GM18861 (cell line): Measurements from ENCODE around the gene PRR20A.
"Not testable (repeated sequence)": the region's sequence is repeated elsewhere in the genome, so short reads cannot be mapped to it uniquely, and the experiment has no call there.

Experiments used
- ATAC-seq: cut with Tn5 transposase; IDR thresholded peaks from one replicate; pipeline ENCODE4 v1.9.1; 2021; ENCODE audit not compliant: unreplicated experiment

PRR20A gene

DNA sequence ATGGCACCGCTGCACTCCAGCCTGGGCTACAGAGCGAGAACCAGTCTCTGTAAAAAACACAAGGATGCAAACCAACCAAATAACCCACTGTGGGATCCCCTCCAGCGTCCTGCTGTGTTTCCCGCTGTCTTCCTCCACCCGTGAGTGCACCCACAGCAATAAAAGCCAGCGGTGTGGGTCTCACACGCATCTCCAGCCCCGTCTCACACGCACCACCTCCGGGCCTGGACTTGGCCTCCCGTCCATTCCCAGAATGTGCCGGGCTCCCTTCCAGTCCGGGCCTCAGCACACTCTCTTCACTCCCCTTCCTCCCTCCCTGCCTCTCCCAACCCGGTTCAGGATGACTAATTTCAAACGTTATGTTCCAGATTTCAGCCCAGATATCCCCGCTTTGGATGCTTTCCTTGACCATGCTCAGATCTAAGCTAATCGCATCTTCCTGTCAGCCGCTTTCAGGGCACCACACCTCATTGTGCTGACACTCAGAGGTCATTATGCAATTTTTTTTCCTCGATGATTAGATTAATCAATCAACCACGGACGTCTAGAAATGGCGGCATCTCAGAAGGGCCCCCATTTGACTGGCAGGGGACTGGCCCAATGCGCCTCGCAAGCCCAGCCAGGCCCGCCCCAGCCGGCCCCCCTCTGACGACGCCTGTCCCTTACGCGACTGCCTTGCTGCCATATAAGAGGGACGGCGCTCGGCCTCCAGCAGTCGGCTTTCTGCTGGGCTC is at the start of gene PRR20A:
Gene PRR20A (plus strand): TSS at position 684 of the 734 bp plus-strand sequence. CDS start 387 bp downstream, outside the sequence.
- ATAC-seq, result not testable (repeated sequence)

DNA sequence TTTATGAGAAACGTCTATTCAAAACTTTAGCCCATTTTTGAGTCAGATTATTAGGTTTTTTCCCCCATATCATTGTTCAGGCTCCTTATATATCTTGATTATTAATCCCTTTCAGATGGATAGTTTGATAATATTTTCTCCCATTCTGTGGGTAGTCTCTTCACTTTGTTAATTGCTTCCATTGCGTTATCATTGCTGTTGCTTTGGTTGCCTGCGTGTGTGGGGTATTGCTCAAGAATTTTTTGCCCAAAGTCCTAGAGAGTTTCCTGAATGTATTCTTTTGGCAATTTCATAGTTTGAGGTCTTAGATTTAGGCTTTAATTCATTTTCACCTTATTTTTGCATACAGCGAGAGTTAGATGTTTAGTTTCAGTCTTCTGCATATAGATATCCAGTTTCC is 25.8 kb upstream of the PRR20A start:
- ATAC-seq, result no peak

DNA sequence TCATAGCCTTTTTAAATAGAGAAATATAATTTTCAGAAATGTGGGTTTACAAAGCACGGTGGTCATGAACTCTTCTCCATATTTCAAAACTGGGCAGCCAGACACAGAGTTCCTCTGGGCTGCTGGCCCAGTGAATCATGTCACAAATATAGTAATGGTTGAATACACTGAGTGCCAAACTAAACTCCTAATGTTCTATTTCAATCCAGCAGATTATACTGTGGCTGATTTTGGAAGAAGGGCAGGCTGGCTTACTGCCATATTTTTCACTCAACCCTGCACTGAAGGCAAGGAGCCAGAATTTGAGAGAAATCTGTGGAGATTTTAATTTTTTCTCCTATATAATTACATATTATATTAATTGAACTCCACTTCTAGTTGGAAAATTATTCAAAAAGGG is 17.0 kb upstream of the PRR20A start:
- no peak for ATAC-seq

DNA sequence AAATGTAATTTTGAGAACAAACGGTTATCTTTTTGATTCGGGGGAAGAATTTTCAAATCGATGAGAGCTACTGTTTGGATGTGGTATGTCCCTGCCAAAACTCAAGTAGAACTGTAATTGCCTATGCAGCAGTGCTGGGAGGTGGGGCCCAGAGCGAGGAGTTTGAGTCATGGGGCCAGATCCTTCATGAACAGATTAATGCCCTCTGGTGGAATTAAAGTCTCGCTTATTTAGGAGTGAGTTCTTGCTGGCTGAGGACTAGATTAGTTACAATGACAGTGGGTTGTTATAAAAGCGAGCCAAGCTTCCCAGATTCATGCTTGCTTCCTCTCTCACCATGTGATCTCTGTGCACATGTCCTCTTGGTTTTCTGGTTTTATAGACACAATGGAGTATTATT is 11.8 kb upstream of the PRR20A start:
- no peak for ATAC-seq

DNA sequence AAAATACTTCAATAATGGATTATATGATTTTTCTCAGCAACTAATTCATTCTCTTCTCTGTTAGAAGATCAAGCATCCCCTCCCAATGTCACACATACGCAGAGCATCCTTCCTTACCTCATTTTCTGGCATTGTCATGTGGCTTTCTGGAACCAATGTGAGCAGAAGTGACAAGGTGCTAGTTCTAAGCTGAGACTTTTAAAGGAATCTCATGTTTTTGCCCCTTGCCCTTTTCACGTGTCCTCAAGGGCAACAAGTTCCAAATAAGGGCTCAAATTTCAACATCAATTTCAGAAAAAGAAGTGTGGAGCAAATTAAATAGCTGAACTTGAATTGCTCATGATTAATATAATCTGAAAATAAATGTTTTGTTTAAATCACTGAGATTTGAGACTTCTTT is 4.6 kb upstream of the PRR20A start:
- ATAC-seq, result no peak

DNA sequence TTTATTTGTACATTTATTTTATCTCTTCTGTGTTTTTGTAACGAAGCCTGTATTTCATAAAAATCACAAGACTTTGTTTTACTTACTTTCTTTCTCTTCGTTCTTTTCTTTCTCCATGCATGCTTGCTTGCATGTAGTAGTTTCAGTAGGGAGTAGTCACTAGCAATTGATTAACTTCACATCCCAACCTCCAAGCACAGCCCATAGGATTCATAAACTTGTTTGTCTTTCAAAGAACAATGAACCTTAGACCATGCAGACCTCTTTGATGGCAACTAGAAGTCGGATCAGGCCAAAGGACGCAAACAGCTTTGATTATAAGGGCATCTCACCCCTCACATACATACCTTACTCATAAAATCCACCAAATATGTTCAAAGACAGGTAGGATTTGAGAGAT is 3.1 kb upstream of the PRR20A start:
- ATAC-seq, result no peak

DNA sequence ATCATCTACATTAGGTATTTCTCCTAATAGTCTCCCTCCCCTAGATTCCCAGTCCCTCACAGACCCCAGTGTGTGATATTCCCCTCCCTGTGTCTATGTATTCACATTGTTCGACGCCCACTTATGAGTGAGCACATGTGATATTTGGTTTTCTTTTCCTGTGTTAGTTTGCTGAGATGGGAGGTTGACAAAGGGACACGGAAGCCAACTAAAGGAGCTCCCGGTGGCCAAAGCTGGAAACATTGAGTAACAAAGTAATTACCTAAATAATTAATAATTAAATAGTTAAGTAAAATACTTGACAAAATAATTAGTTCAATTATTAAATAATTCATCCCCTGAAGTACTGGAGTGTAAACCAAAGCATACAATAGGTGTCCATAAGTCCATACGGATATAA is 1.7 kb upstream of the PRR20A start:
- ATAC-seq, result no peak

DNA sequence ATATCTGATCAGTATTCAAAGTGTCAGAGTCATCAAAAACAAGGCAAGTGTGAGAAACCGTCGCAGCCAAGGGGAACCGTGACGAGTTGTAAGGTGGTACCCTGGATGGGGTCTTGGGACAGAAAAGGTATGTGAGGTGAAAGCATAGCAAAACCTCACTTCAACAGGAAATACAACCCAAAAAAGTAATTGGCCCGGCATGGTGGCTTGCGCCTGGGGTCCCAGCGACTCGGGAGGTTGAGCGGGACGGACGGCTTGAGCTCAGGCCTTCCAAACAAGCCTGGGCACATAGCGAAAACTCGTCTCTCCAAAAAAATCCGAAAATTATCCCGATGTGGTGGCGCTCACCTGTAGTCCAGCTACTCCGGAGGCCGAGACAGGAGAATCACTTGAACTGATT is 937 bp upstream of the PRR20A start:
- not testable (repeated sequence) for ATAC-seq

DNA sequence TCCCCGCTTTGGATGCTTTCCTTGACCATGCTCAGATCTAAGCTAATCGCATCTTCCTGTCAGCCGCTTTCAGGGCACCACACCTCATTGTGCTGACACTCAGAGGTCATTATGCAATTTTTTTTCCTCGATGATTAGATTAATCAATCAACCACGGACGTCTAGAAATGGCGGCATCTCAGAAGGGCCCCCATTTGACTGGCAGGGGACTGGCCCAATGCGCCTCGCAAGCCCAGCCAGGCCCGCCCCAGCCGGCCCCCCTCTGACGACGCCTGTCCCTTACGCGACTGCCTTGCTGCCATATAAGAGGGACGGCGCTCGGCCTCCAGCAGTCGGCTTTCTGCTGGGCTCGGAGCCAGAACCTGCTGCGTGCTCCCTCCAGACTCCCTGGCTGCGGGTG is 6.5 kb downstream of the PRR20A start, which contains the start of gene PRR20B:
Gene PRR20B (plus strand): TSS at position 301 of the 400 bp plus-strand sequence. CDS start 387 bp downstream, outside the sequence.
- ATAC-seq, result not testable (repeated sequence)

DNA sequence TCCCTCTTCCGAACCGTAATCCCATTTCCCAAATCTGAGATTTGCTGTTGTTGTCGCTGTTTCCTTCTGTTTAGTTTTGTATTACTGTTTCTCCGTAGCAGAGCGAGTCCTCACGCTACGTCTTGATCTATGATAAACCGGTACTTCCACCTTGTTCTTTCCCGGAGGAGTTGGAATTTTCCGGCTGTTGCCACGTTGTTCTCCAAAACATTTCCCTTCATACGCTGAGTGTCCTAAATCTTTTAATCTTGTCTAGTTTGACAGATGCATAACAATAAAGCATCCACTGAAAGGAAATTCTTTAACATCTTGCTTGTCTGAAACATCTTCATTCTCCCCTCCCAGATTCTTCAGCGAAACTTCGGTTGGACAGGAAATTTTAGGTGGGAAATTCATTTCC is 7.4 kb downstream of the PRR20A start:
- ATAC-seq, result not testable (repeated sequence)

DNA sequence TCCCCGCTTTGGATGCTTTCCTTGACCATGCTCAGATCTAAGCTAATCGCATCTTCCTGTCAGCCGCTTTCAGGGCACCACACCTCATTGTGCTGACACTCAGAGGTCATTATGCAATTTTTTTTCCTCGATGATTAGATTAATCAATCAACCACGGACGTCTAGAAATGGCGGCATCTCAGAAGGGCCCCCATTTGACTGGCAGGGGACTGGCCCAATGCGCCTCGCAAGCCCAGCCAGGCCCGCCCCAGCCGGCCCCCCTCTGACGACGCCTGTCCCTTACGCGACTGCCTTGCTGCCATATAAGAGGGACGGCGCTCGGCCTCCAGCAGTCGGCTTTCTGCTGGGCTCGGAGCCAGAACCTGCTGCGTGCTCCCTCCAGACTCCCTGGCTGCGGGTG is 13.0 kb downstream of the PRR20A start, which contains the start of gene PRR20C:
Gene PRR20C (plus strand): TSS at position 301 of the 400 bp plus-strand sequence. CDS start 387 bp downstream, outside the sequence.
- ATAC-seq, result not testable (repeated sequence)

DNA sequence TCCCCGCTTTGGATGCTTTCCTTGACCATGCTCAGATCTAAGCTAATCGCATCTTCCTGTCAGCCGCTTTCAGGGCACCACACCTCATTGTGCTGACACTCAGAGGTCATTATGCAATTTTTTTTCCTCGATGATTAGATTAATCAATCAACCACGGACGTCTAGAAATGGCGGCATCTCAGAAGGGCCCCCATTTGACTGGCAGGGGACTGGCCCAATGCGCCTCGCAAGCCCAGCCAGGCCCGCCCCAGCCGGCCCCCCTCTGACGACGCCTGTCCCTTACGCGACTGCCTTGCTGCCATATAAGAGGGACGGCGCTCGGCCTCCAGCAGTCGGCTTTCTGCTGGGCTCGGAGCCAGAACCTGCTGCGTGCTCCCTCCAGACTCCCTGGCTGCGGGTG is 19.6 kb downstream of the PRR20A start, which contains the start of gene PRR20D:
Gene PRR20D (plus strand): TSS at position 301 of the 400 bp plus-strand sequence. CDS start 387 bp downstream, outside the sequence.
- ATAC-seq, result not testable (repeated sequence)

DNA sequence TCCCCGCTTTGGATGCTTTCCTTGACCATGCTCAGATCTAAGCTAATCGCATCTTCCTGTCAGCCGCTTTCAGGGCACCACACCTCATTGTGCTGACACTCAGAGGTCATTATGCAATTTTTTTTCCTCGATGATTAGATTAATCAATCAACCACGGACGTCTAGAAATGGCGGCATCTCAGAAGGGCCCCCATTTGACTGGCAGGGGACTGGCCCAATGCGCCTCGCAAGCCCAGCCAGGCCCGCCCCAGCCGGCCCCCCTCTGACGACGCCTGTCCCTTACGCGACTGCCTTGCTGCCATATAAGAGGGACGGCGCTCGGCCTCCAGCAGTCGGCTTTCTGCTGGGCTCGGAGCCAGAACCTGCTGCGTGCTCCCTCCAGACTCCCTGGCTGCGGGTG is 26.2 kb downstream of the PRR20A start, which contains the start of gene PRR20E:
Gene PRR20E (plus strand): TSS at position 301 of the 400 bp plus-strand sequence. CDS start 387 bp downstream, outside the sequence.
- not testable (repeated sequence) for ATAC-seq

DNA sequence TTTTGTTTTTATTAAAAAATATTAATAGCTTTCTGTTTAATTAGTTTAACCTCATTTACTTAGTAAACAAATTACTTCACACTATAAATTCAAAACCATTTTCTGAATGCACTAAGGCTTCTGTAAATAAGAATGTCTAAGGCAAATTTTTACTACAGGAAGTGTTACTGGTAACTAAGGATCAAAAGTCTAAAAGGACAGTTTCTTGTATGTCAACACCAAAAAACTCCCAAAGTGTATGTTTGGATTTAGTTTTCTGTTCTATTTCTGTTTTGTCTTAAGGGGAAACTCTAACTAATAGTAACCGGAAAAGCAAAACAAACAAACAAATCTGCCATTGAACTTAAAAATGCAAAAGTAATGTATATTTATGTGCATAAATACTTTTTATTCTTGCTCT is 50.9 kb downstream of the PRR20A start:
- ATAC-seq, result no peak
